Measurements from ENCODE around the gene CEP57L1.

DNA sequence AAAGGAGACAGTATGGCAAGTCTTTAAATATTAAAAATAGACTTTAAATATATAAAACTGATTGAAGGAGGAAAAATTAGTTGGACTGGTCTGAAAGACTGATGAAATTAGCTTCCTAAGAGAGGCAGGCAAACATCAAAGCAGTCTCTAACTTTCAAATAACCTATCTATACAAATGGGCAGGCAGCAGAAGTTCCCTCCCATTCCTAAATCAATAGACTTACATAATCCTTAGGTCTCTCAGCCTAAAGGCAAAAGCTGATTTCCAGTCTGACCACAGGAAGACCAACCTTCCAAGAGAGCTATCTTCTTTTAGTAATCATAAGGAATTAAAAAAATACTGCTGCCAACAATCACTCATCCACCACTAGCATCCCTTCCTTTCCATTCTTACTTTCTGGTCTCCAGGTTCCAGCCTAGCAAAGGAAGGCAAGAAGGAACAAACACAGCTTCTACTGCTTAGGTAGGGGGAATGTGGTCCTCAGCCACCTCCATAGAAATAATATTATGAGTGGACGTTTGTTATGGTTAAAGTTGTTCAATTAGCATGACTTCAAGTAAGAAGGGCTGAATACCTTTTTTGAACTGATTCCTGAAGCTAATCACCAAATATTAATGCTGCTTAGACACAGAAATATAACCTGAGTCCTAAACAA is 44.7 kb upstream of the CEP57L1 start:
- TF ChIP-seq, protein P1, sequence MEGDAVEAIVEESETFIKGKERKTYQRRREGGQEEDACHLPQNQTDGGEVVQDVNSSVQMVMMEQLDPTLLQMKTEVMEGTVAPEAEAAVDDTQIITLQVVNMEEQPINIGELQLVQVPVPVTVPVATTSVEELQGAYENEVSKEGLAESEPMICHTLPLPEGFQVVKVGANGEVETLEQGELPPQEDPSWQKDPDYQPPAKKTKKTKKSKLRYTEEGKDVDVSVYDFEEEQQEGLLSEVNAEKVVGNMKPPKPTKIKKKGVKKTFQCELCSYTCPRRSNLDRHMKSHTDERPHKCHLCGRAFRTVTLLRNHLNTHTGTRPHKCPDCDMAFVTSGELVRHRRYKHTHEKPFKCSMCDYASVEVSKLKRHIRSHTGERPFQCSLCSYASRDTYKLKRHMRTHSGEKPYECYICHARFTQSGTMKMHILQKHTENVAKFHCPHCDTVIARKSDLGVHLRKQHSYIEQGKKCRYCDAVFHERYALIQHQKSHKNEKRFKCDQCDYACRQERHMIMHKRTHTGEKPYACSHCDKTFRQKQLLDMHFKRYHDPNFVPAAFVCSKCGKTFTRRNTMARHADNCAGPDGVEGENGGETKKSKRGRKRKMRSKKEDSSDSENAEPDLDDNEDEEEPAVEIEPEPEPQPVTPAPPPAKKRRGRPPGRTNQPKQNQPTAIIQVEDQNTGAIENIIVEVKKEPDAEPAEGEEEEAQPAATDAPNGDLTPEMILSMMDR (IDR thresholded peaks at IDR 0.05): no peak
- TF ChIP-seq POLR2A (IDR thresholded peaks at IDR 0.05) (no peak), EP300 (IDR thresholded peaks at IDR 0.05) (no peak)
